Measurements from ENCODE around the gene C10orf120. TPM values are rescaled to one million over a fixed set of nuclear protein-coding genes. Genes with fewer than 3 reads are reported as not detected.
A peak's percentile ranks its signal among the peaks of the same experiment; 100 is the strongest.

The C10orf120 gene
- total RNA-seq, 1 donor from 2014 or later, result not detected

- Histone ChIP-seq H3K4me3 (no peak overlapping the region), H3K27ac (replicated peaks) (no peak overlapping the region), H3K36me3 (no peaks in the 10 kb centered on the region), H3K4me1 (peaks cover 20% of the 10 kb centered on the region), H3K27me3 (ENCODE audit: low read depth) (peaks cover 4% of the 10 kb centered on the region), H3K9me3 (replicated peaks) (no peaks in the 10 kb centered on the region)
- DNase-seq, result no peak
- TF ChIP-seq CTCF (IDR thresholded peaks at IDR 0.05; ENCODE audit: borderline replicate concordance), result no peak
- intact Hi-C loops (cut with micrococcal nuclease), result no loop called here
Observed at GRCh38 chr10:122692744-122693143, 6.9 kb downstream of the C10orf120 start.

- Histone ChIP-seq H3K4me3 (no peak overlapping the region), H3K36me3 (no peaks in the 10 kb centered on the region), H3K9me3 (replicated peaks) (no peaks in the 10 kb centered on the region), H3K4me1 (peaks cover 22% of the 10 kb centered on the region), H3K27ac (replicated peaks) (peak overlapping the region; percentile 82), H3K27me3 (ENCODE audit: low read depth) (peaks cover 2% of the 10 kb centered on the region)
- intact Hi-C loops (cut with micrococcal nuclease), result no loop called here
- no peak for DNase-seq
- TF ChIP-seq CTCF (IDR thresholded peaks at IDR 0.05; ENCODE audit: borderline replicate concordance), result no peak
Observed at GRCh38 chr10:122689146-122689820, 10.4 kb downstream of the C10orf120 start.

- intact Hi-C loops (cut with micrococcal nuclease), result no loop called here
- Histone ChIP-seq H3K27me3 (ENCODE audit: low read depth) (peaks cover 2% of the 10 kb centered on the region), H3K9me3 (replicated peaks) (no peaks in the 10 kb centered on the region), H3K36me3 (no peaks in the 10 kb centered on the region), H3K27ac (replicated peaks) (peak overlapping the region; percentile 82), H3K4me3 (no peak overlapping the region), H3K4me1 (peaks cover 22% of the 10 kb centered on the region)
- peak; percentile 25 for TF ChIP-seq CTCF (IDR thresholded peaks at IDR 0.05; ENCODE audit: borderline replicate concordance)
- DNase-seq, result peak; percentile 40
Observed at GRCh38 chr10:122688293-122688989, 11.2 kb downstream of the C10orf120 start.

- peak; percentile 48 for DNase-seq
- intact Hi-C loops (cut with micrococcal nuclease), result no loop called here
- H3K36me3 ChIP-seq, result no peaks in the 10 kb centered on the region
- H3K27ac ChIP-seq (replicated peaks), result no peak overlapping the region
- no peak for TF ChIP-seq CTCF (IDR thresholded peaks at IDR 0.05; ENCODE audit: borderline replicate concordance)
- no peak overlapping the region for H3K4me3 ChIP-seq
- H3K9me3 ChIP-seq (replicated peaks), result no peaks in the 10 kb centered on the region
- H3K27me3 ChIP-seq (ENCODE audit: low read depth), result peaks cover 16% of the 10 kb centered on the region
- H3K4me1 ChIP-seq, result no peaks in the 10 kb centered on the region
Observed at GRCh38 chr10:122682522-122682921, 17.1 kb downstream of the C10orf120 start.

- no peak for DNase-seq
- intact Hi-C loops (cut with micrococcal nuclease), result no loop called here
- no peaks in the 10 kb centered on the region for H3K36me3 ChIP-seq
- H3K27ac ChIP-seq (replicated peaks), result no peak overlapping the region
- TF ChIP-seq CTCF (IDR thresholded peaks at IDR 0.05; ENCODE audit: borderline replicate concordance), result no peak
- H3K4me1 ChIP-seq, result no peaks in the 10 kb centered on the region
- H3K27me3 ChIP-seq (ENCODE audit: low read depth), result peaks cover 25% of the 10 kb centered on the region
- no peak overlapping the region for H3K4me3 ChIP-seq
- no peaks in the 10 kb centered on the region for H3K9me3 ChIP-seq (replicated peaks)
Observed at GRCh38 chr10:122678266-122678665, 21.4 kb downstream of the C10orf120 start.
